Keratinocyte (primary cell): ENCODE results near the gene SP5. TPM values are rescaled to one million over a fixed set of nuclear protein-coding genes. Genes with fewer than 3 reads are reported as not detected.

Experiments used
- DNase-seq: peaks from one replicate; pipeline ENCODE4 v3.0.0-alpha.2; 2011; ENCODE audit warnings: low read depth, missing footprints, low spot score
- FAIRE-seq: peaks from 2 replicates; lab custom pipeline; 2011; peaks lifted over from hg19 to GRCh38; lab: Jason Lieb, UNC
- H2AFZ ChIP-seq: 2 replicates; pipeline ENCODE4 v1.6.0; 2012; ENCODE audit warnings: low read length, control low read depth, inconsistent platforms; ENCODE audit not compliant: control insufficient read depth
- H3K27ac ChIP-seq: 2 replicates; pipeline ENCODE4 v1.5.1; 2011; ENCODE audit warnings: low read length; ENCODE audit not compliant: control insufficient read depth, insufficient read depth
- H3K27me3 ChIP-seq: 3 replicates; pipeline ENCODE4 v1.6.0; 2011; ENCODE audit warnings: low read length; ENCODE audit not compliant: control insufficient read depth, insufficient read depth; ENCODE audit errors: extremely low read depth
- H3K36me3 ChIP-seq, 2 experiments: 2 replicates in 1 of 2; 3 replicates in 1 of 2; pipeline ENCODE4 v1.5.1; 2011; ENCODE audit warnings: low read length in 2 of 2, mild to moderate bottlenecking in 1 of 2; ENCODE audit not compliant: control insufficient read depth in 2 of 2, insufficient read depth in 2 of 2; ENCODE audit errors: extremely low read depth in 1 of 2
- H3K4me1 ChIP-seq: 3 replicates; pipeline ENCODE4 v1.5.1; 2011; ENCODE audit warnings: low read length; ENCODE audit not compliant: control insufficient read depth, insufficient read depth; ENCODE audit errors: extremely low read depth
- H3K4me2 ChIP-seq: 3 replicates; pipeline ENCODE4 v1.6.0; 2011; ENCODE audit warnings: low read depth, low read length; ENCODE audit not compliant: control insufficient read depth, insufficient read depth; ENCODE audit errors: extremely low read depth
- H3K4me3 ChIP-seq, 3 experiments: fragments of 200-600 bp in 1 of 3; sonication (generic) in 1 of 3; 2 replicates in 2 of 3; 3 replicates in 1 of 3; pipeline ENCODE4 v1.5.1; 2011 to 2016; ENCODE audit warnings: low read length in 3 of 3, mild to moderate bottlenecking in 3 of 3, control low read depth in 2 of 3, inconsistent platforms in 1 of 3, low read depth in 1 of 3, mixed read lengths in 1 of 3, mixed run types in 1 of 3, moderate library complexity in 1 of 3; ENCODE audit not compliant: control insufficient read depth in 2 of 3, insufficient read depth in 2 of 3; ENCODE audit errors: extremely low read depth in 1 of 3
- H3K79me2 ChIP-seq: 2 replicates; pipeline ENCODE4 v1.6.0; 2012; ENCODE audit warnings: low read length; ENCODE audit not compliant: control insufficient read depth, insufficient read depth
- H3K9ac ChIP-seq: 3 replicates; pipeline ENCODE4 v1.6.0; 2011; ENCODE audit warnings: low read length; ENCODE audit not compliant: control insufficient read depth, insufficient read depth; ENCODE audit errors: extremely low read depth
- H3K9me1 ChIP-seq: 3 replicates; pipeline ENCODE4 v1.6.0; 2011; ENCODE audit warnings: low read length; ENCODE audit not compliant: control insufficient read depth, insufficient read depth; ENCODE audit errors: extremely low read depth
- H3K9me3 ChIP-seq: 2 replicates; pipeline ENCODE4 v1.5.1; 2012; ENCODE audit warnings: low read depth, low read length; ENCODE audit not compliant: control insufficient read depth
- H4K20me1 ChIP-seq: 3 replicates; pipeline ENCODE4 v1.6.0; 2011; ENCODE audit warnings: low read length; ENCODE audit not compliant: control insufficient read depth, insufficient read depth; ENCODE audit errors: extremely low read depth
- EZH2 ChIP-seq: IDR thresholded peaks from one replicate; pipeline ENCODE4 v1.6.1; 2012; ENCODE audit warnings: inconsistent platforms, mild to moderate bottlenecking, low read length, moderate library complexity
- dilution Hi-C: fragments of 300-500 bp; cut with MboI; formaldehyde crosslinking; loops from one replicate; pipeline ENCODE4 v1.7.0; 2020; ENCODE audit warnings: low sequenced_read_pairs; ENCODE audit not compliant: extremely low pct_ligation_motif_present
- polyA plus RNA-seq, 5 experiments: library from polyadenylated mRNA; depleted of rRNA in 3 of 5; stranded (reverse) in 3 of 5; stranded (forward) in 1 of 5; unstranded in 1 of 5; fragments of >200 nt; gene quantifications; 1 replicate in 1 of 5; 2 replicates in 3 of 5; 3 replicates in 1 of 5; pipeline versions ENCODE4 v1.2.1 to v1.2.3, GENCODE V29; 2011 to 2012; ENCODE audit warnings: missing spikeins in 2 of 5, low read depth in 1 of 5, low replicate concordance in 1 of 5
- TF ChIP-seq, protein P1 (sequence below), 3 experiments: IDR thresholded peaks in 1 of 3; conservative IDR thresholded peaks in 1 of 3; optimal IDR thresholded peaks in 1 of 3; 2 replicates in 2 of 3; 3 replicates in 1 of 3; pipeline versions ENCODE3 to v1.5.1; 2011; ENCODE audit warnings: low read length in 3 of 3, mild to moderate bottlenecking in 3 of 3, moderate library complexity in 2 of 3, control low read depth in 1 of 3, inconsistent platforms in 1 of 3; ENCODE audit not compliant: insufficient read depth in 2 of 3; ENCODE audit errors: extremely low read depth in 1 of 3

SP5 gene
- polyA plus RNA-seq, 1 donor (not counting 4 experiments of a cell fraction or from before 2014, with no cell fraction given) = not detected

DNA sequence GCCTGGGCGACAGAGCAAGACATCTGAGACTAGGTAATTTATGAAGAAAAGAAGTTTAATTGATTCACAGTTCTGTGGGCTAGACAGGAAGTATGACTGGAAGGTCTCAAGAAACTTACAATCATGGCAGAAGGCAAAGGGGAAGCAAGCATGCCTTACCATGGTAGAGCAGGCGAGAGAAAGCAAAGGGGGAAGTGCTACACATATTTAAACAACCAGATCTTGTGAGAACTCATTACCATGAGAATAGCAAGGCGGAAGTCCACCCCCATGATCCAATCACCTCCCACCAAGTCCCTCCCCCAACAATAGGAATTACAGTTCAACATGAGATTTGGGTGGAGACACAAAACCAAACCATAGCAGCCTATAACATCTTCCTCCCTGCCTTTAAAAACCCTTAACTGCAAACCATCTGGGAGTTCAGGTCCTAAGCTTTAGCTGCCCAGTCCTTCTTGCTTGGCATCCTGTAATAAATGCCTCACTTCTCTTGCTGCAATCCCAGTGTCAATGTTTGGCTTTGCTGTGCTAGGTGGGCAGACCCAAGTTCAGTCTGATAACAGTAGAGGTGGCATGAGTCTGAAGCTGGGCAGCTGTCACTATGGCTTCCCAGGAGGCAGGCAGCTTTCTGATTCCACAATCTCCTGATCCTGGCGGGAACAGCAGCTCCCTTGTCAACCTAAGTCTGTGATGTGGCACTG, 11.2 kb upstream of the SP5 start:
- TF ChIP-seq, protein P1, sequence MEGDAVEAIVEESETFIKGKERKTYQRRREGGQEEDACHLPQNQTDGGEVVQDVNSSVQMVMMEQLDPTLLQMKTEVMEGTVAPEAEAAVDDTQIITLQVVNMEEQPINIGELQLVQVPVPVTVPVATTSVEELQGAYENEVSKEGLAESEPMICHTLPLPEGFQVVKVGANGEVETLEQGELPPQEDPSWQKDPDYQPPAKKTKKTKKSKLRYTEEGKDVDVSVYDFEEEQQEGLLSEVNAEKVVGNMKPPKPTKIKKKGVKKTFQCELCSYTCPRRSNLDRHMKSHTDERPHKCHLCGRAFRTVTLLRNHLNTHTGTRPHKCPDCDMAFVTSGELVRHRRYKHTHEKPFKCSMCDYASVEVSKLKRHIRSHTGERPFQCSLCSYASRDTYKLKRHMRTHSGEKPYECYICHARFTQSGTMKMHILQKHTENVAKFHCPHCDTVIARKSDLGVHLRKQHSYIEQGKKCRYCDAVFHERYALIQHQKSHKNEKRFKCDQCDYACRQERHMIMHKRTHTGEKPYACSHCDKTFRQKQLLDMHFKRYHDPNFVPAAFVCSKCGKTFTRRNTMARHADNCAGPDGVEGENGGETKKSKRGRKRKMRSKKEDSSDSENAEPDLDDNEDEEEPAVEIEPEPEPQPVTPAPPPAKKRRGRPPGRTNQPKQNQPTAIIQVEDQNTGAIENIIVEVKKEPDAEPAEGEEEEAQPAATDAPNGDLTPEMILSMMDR (optimal IDR thresholded peaks at IDR 0.05 in 1 of 3, IDR thresholded peaks at IDR 0.05 in 1 of 3, conservative IDR thresholded peaks at IDR 0.05 in 1 of 3; ENCODE audit: extremely low read depth in 1 of 3, insufficient read depth in 2 of 3, low read length in 3 of 3) = no peak
- no peak for TF ChIP-seq EZH2
- DNase-seq = no peak
- peaks cover 11% of the 10 kb centered on the region for H3K27me3 ChIP-seq

DNA sequence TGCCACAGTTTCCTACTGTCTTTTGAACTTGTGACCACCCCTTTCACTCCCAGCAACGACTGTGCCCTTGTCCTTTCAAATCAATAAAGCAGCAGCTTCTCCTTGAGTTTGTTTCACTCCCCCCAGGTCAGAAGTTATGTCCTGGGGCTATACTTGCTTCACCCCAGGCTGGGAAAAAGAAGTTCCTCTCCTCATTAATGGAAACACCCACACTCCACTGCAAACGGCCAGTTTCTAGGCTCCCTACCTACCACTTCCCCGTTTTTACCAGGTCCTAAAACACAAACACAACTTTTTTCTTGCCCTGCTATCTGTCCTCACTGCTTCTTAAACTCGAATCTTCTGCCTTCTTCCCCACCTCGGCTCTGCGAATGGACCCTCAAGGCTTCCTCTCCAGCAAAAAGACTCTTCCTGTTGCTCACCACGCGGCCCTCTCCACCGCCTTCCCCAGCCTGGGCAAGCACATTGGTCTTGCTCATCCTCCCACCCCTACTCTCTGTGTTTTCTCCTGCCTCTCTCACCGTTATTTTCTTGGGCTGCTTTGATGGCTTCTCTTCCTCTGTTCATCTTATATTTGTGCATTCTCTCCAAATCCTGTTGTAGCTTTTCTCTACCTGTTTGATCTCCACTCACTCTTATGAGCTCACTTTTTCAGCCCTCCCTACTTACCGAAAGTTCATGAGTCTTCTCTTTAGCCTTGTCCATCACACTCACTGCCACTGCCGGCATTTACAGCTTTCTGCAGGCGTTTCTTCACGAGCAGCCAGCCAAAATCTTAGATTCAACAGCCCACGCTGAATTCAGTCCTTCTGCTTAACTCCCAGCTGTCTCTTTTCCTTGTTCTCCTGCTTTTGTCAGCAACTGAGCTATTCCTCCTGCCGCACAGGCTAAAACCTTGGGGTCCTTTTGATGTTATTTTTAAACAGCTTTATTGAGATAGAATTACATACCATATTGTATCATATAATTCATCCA, 7.0 kb upstream of the SP5 start:
- no peak overlapping the region for H3K4me3 ChIP-seq
- H3K4me1 ChIP-seq = no peaks in the 10 kb centered on the region
- no peaks in the 10 kb centered on the region for H3K36me3 ChIP-seq
- H4K20me1 ChIP-seq = no peaks in the 10 kb centered on the region
- H3K9me1 ChIP-seq = no peaks in the 10 kb centered on the region
- H3K27me3 ChIP-seq = peaks cover 45% of the 10 kb centered on the region
- dilution Hi-C loops = no loop called here
- TF ChIP-seq, protein P1 (optimal IDR thresholded peaks at IDR 0.05 in 1 of 3, IDR thresholded peaks at IDR 0.05 in 1 of 3, conservative IDR thresholded peaks at IDR 0.05 in 1 of 3; ENCODE audit: extremely low read depth in 1 of 3, insufficient read depth in 2 of 3, low read length in 3 of 3) = no peak
- TF ChIP-seq EZH2 = no peak
- no peak overlapping the region for H2AFZ ChIP-seq
- no peaks in the 10 kb centered on the region for H3K9me3 ChIP-seq
- H3K79me2 ChIP-seq = no peaks in the 10 kb centered on the region
- H3K4me2 ChIP-seq = no peak overlapping the region
- no peak overlapping the region for H3K27ac ChIP-seq
- FAIRE-seq (no peak), DNase-seq (no peak)
- H3K9ac ChIP-seq = no peak overlapping the region

More for the DNA sequence above, 11.2 kb upstream of the SP5 start:
- no peak for FAIRE-seq
- no peaks in the 10 kb centered on the region for H3K4me1 ChIP-seq
- no peaks in the 10 kb centered on the region for H3K9me1 ChIP-seq
- H2AFZ ChIP-seq = no peak overlapping the region
- H3K9ac ChIP-seq = no peak overlapping the region
- no peak overlapping the region for H3K4me2 ChIP-seq
- H3K36me3 ChIP-seq = no peaks in the 10 kb centered on the region
- no peaks in the 10 kb centered on the region for H4K20me1 ChIP-seq
- no peaks in the 10 kb centered on the region for H3K9me3 ChIP-seq
- dilution Hi-C loops = no loop called here
- no peaks in the 10 kb centered on the region for H3K79me2 ChIP-seq
- no peak overlapping the region for H3K4me3 ChIP-seq
- no peak overlapping the region for H3K27ac ChIP-seq
